GM21786 (cell line): ENCODE measurements around the gene ZNF217.
"Not testable (repeated sequence)": the region's sequence is repeated elsewhere in the genome, so short reads cannot be mapped to it uniquely, and the experiment has no call there.

Source experiments
- ATAC-seq: cut with Tn5 transposase; IDR thresholded peaks from one replicate; pipeline ENCODE4 v1.9.1; 2021; ENCODE audit not compliant: unreplicated experiment

Gene ZNF217

DNA sequence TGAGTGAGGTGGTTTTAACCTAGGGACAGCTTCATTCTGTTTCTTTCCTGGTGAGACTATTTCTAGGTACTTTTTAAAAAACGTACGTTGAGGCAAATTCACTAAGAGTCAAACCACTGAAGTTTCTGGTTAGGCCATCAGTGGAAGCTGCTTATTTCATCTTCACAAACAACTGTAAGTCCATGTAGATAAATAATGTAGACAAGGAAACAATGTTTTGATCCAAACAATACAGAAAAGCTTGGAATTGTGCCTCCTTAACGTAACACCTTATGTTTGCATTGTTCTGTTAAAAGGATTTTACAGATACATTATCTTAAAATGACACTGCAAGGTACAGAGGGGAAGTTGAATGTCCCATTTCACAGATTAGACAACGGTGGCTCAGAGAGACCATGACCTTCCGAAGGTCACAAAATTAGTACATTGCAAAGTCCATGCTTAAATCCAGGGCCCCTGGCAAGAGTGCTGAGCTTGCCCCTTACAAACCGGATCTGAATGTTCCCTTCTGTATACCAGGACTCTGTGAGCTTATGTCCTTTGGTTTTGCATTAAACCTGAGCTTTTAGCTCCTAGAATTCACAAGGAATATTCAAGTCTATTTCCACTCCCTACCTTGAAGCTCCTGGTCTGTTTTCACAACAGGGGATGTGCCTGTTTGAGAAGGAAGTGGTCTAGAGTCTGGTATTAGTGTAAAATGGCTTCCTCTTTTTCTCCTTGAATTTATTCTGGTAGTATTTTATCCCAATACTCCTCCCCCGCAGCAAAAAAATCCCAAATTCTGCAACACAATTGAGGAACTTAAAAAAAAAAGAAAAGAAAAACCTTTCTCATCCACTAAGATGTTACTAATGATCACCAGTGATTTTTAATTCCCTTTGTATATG, 28.9 kb upstream of the ZNF217 start:
- ATAC-seq: no peak

DNA sequence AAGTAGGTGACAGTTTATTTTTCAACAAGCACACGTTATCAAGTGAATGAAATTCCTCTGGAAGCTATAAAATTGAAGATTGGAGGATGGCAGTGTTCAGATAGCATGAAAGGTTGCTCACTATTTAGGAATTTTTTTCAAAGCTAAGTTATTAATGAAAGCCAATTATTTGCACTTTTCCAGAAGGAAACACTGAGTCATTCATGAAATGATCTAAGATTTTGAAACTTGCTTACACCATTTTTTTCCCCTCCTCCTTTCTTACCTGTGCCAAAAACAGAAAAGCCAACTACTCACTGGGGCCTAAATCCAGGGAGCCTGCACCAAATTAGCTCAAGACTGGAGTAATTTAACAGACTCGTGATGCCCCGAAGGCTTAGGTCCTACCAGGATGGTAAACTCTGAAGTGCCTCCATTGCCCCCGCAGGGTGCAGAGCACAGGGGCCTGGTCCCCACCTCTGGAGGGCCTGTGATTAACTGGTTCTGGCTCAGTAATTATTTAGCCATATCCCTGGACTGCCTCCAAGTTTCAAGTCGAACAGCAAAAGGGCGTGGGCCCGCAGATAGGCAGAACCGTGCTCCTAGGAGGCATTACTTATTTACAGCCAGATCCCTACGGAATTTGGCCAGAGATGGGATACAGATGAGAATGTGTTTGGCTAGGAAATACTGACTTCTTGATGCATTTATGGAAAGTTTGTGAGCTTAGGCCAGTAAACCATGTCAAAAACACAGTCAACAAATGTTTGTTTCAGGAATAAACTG, 28.0 kb upstream of the ZNF217 start:
- no peak for ATAC-seq

DNA sequence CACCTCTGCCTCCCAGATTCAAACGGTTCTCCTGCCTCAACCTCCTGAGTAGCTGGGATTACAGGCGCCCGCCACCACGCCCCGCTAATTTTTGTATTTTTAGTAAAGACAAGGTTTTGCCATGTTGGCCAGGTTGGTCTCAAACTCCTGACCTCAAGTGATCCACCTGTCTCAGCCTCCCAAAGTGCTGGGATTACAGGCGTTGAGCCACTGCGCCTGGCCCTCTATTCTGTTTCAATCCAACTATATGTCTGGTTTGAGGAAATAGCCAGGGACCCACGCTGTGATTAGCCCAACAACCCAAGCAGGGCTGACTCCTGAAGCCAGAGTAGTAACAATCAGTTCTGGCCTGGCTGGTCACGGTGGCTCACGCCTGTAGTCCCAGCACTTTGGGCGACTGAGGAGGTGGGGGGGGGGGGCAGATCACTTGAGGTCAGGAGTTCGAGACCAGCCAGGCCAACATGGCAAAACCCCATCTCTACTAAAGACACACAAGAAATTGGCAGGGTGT, 24.9 kb upstream of the ZNF217 start:
- not testable (repeated sequence) for ATAC-seq

DNA sequence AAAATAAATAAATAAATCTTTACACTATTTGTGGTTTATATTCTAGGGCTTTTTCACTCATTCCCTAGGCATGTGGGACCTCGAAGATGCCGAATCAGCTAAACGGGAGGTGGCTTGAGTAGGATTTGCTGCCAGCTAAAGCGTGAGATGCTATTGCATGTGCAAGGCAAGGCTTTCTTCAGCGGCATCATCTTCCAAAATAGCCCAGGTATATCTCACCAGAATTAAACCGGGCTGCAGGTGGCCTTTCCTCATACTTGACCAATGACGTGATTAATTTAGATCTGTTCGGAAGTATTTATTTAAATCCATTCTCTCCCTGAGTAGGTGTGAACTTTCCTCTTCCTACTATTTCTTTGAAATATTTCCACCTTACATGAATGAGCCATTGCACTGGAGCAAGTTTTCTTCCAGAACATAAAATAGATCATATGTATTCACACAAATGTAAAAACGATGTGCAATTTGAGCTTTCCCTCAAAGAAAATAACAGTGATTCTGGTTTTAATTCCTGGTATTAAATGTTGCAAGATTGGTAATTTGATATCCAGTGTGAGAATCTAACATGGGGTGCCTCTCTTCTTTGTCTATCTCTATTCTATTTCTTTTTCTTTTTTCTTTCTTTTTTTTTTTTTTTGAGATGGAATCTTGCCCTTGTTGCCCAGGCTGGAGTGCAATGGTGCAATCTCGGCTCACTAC, 24.3 kb upstream of the ZNF217 start:
- ATAC-seq: no peak

DNA sequence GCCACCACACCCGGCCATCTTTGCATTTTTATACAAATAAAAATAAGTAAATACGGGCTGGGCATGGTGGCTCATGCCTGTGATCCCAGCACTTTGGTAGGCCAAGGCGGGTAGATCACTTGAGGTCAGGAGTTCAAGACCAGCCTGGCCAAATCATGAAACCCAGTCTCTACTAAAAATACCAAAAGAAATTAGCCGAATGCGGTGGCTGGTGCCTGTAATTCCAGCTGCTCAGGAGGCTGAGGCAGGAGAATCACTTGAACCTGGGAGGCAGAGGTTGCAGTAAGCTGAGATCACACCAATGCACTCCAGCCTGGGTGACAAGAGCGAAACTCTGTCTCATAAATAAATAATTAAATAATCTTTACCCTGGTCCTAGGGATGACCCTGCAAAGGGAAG, 22.9 kb upstream of the ZNF217 start:
- ATAC-seq: not testable (repeated sequence)

DNA sequence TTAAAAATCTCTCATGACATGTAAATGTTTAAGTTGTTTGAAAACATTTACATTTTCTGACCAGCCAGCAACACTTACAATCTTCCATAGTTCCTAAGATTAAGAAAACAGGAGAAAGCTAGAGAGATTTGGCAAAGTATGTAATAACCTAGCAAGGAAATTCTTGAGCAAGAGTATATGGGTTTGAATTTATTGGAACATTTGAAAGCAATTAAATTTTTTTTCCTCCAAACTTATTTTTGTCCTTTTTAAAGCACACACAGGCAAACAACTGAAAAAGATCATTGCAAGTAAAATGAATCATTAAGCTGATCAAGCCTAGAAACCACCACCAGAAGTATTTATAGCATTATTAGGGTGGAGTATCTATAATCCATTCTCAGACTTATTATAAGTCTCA, 20.1 kb upstream of the ZNF217 start:
- ATAC-seq: no peak

DNA sequence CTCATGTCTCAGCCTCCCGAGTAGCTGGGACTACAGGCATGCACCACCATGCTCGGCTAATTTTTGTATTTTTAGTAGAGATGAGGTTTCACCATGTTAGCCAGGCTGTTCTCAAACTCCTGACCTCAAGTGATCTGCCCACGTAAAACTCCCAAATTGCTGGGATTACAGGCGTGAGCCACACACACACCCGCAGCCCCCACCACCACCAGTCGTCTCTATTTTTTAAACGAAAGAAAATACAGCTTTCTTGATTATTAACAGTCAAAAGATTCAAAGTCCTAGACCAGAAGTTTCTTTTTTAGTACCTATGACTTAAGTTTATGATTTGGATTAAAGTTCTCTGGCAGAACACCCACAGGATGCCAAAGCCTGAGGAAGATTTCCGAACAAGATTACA, 18.6 kb upstream of the ZNF217 start:
- not testable (repeated sequence) for ATAC-seq

DNA sequence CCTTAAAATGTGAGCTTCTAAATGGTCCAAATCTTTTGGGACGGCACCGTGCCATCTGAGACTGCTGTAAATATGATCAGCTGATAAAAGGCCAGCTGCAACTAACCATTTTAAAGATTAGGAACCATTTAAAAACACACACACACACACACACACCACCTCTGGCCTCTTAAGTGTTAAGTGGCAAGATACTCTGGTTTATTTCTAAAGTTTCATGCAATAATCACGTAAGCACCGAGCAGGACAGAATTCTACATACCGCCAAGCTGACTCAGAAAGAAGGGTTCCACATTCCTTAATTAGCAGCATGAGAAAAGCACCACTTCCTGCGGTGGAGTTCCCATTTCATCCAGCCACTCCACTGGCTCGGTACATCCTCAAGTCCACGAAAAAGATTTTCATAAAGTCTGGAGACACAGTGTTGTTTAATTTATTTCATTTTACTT, 17.8 kb upstream of the ZNF217 start:
- ATAC-seq: peak; percentile 63

DNA sequence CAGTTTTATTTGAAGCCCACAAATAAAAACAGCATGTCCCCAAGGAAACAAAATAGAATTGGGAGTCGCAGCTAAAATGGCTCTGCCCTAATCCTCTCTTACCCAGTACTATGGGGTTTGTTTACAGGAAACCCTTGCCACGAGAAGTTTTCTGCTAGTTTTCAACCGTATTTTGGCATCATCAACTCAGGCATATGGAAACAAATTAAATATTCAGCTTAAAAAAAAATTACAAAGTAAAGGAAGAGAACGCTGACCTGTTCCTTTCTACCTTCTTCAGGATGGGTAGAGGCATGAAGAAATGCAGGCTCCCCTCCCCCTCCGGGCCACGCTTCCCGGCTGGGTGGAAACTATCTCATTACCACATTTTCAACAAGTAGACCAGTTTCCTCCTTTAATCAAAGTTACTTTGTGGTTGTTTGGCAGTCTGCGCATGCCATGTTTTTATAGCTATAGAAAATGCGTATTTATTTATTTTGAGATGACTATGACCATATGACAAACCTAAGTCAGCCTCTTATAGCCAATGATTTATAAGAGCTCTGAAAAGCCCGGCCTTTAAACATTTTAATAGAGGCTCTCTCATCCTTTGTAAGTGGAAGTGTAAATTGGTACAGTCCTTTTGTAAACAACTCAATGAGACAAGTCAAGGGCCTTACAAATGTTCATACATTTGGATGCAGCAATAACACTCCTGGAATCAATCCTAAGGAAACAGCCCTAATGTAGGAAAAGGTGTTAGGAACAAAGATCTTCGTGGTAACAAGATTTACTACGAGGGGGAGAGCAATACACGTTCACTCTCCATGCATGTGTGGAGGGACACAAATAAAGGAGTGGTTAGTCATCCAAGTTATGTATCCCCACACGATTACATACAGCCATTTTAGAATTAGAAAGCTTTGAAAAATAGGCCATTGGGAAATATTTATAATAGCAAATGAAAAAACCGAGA, 16.1 kb upstream of the ZNF217 start:
- ATAC-seq: no peak

DNA sequence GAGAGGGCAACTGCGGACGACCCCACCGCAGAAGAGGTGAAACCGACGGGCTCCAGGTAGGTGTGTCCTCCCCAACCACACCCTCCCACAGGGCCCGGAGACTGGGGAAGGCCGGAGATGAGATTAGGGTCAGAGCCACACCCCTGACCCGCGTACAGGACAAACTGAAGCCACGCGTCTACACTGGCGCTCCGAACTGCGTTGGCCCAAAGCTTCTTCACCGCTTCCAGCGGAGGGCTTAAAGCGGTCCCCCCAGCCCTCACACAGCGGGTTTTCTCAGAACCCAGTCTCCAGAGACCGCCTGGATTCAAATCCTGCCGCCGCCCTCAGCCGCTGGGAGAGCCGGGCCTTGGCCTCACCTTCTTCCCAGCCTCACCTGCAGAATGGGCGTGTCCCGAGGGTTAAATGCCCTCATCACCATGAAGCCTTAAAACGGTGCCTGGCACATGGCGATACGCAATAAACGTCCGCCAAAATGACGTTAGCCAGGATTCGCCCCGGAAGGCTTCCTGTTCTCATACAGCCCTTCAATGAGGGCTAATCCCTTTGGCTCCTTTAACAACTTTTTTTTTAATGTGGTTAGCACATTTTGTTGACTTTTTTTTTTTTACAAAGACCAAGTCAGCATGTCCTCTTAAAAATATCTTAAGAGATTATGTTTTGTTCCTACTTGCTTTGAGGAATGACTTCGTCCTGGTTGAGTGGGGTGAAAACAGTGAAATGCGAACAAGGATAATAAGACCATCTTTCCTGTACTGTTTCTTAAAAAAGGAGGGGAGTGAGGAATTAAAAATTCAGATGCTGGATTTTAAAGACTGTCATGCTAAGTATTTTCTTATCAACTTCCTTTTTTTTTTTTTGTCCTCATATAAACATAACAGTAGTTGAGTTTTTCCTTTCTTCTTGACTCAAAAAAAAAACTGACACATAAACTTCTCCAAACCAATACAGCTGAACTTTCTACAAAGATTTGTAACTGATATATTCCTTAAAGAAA, 15.1 kb upstream of the ZNF217 start:
- no peak for ATAC-seq

DNA sequence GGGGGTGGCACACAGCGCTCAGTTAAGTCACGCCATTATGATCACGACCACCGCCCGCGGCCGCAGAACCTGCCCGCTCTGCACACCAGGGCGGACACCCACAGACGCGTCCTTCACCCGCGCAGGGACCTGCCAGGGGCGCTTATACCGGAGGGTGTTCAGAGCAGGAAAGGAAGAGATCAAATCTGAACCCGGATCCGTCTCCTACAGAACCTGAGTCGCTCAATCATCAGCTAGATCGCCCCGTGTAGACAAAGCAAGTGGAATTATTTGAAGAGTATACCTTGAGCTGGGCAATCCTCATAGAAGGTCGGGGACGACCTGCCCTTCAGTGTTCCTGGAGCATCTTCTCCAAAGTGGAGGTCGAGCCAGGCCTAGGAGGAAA, 14.4 kb upstream of the ZNF217 start:
- ATAC-seq: no peak

DNA sequence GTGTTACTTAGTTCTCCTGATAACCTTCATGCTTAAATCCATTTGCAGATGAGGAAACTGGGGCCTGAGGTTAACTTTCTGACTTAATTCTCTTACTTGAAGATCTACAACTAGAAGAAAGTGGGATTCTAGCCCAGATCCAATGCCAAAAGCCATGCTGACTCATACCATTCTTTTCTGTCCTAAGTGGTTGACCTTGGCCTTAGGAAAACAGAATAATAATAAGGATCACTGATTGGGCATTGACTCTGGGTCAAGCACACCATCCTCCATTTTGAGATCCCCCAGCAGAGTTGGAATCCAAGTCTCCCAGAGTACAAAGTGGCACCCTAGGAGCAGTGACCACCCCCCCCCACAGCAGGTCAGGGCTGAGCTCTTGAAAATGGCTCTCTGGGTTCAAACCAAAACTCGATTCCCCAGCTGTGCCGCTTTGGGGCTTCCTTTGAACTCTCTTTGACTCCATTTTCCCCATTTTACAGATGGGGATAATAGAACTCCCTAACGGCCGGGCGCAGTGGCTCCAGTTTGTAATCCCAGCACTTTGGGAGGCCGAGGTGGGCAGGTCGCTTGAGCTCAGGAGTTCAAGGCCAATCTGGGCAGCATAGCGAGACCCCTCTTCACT, 12.8 kb upstream of the ZNF217 start:
- ATAC-seq: no peak

DNA sequence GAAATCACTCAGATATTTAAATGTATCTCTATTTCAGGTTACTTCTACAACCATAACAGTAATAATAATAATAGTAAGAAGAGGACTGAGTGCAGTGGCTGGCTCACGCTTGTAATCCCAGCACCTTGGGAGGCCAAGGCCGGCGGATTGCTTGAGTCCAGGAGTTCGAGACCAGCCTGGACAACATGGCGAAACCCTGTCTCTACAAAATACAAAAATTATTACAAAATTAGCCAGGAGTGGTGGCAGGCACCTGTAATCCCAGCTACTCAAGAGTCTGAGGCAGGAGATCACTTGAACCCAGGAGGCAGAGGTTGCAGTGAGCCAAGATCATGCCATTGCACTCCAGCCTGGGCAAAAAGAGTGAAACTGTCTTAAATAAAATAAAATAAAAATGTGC, 11.8 kb upstream of the ZNF217 start:
- ATAC-seq: not testable (repeated sequence)

DNA sequence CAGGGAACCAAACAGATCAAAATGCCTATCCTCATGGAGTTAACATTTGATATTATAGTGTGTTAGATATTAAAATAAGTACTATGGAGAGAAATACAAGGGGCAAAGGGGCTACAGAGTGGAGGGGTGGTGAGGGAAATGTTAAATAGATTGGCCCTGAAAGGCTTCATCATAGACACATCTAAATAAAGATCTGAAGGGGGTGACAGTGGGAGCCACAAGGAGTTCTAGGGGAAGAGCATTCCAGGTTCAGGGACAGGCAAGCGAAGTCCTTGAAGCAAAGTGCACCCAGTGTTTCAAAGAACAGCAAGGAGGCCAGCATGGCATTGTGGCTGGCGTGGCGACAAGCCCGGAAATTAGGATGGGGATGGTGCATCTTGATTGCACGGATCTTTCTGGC, 11.2 kb upstream of the ZNF217 start:
- ATAC-seq: not testable (repeated sequence)

DNA sequence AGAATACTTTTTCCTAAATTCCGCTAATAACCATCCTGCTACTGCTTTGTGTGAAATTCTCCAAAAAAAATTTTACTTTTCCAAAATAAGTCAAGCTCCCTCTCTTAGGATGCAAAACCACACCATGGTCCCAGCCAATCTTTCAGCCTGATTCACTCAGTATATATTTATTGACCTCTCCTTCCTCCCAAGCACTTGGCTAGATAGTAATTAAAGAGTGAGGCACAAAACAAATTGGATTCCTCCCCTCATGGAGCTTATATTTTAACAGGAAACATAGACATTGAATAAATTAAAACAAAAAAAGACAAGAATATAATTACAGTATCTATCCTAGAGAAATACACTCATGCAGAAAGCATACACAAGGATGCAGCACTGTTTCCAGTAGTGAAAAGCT, 9.0 kb upstream of the ZNF217 start:
- ATAC-seq: no peak

DNA sequence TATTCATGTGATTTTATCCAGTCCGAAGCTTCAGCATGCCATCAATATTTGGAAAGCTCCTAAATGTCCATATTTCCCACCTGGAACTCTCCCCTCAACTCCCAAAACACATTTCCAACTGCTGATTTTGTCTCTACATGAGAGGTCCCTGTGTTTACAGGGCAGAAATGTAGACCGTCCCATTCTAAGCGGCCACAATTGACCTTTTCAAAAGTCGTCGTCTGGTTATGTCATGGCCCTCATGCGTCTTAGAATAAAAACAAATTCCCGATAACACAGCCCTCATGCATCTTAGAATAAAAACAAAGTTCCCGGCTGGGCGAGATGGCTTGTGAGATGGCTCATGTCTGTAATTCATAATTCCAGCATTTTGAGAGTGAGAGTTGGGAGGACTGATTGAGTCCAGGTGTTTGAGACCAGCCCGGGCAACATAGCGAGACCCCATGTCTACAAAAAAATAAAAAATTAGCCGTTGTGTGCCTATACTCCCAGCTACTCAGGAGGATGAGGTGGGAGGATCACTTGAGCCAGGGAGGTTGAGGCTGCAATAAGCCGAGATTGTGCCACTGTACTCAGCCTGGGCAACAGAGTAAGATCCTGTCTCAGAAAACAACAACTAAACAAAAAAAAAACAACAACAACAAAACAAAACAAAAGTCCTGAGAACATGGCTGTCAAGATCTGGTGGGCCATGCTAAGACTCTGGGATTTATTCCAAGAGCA, 6.4 kb upstream of the ZNF217 start:
- ATAC-seq: no peak

DNA sequence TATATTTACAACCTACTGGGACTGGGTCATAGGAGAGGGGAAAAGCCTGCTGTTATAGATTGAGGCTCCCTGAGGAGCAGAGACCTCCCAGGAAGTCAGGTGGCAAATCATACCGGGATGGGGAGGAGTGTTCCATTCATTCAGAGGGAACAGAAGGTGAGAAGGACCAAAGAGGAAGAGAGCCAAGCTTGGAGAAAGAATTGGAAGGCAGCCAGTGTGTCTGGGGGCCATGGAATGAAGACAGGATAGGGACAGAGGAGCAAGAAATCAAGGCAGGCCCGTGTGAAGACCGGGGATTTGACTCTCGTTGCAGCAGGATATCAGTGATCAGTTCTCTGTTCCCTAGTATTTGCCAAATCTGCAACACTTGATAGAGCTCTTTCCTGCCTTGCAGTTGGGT, 5.7 kb upstream of the ZNF217 start:
- ATAC-seq: no peak

DNA sequence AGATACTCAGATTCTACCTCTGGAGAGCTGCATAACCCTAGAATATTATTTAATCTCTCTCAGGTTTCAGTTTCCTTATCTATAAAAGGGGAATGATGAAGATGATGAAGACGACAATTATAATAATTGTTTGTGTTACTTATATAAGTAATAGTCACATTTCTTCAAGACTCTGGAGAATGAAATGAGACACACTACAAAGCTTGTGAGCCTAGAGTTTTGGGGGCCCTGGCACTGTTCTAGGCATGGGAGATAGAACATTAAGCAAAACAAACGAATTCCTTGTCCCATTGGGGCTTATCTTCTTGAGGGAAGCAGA, 5.4 kb upstream of the ZNF217 start:
- ATAC-seq: no peak
